T-helper 1 cell treated with Interleukin-12 subunit alpha and Interleukin-12 subunit beta and Interleukin-4 antibody, amounts not matched to agents 30 μg/mL and 1 μg/mL, for 36 hours (primary cell): Measurements from ENCODE around the gene C16orf87.

ENCODE experiments used
- H3K27ac Mint-ChIP-seq: one replicate; pipeline ENCODE4 v1.8.0; 2021; ENCODE audit warnings: mild to moderate bottlenecking, mixed read lengths
- H3K27me3 Mint-ChIP-seq: one replicate; pipeline ENCODE4 v1.8.0; 2021; ENCODE audit warnings: low read depth, mixed read lengths
- H3K36me3 Mint-ChIP-seq: one replicate; pipeline ENCODE4 v1.8.0; 2021; ENCODE audit warnings: low read depth, mixed read lengths
- H3K4me1 Mint-ChIP-seq: one replicate; pipeline ENCODE4 v1.8.0; 2021; ENCODE audit warnings: low read depth, mixed read lengths
- H3K4me3 Mint-ChIP-seq: one replicate; pipeline ENCODE4 v1.8.0; 2021; ENCODE audit warnings: mild to moderate bottlenecking, moderate library complexity, mixed read lengths
- H3K9me3 Mint-ChIP-seq: one replicate; pipeline ENCODE4 v1.8.0; 2021; ENCODE audit warnings: mixed read lengths

C16orf87 gene

DNA sequence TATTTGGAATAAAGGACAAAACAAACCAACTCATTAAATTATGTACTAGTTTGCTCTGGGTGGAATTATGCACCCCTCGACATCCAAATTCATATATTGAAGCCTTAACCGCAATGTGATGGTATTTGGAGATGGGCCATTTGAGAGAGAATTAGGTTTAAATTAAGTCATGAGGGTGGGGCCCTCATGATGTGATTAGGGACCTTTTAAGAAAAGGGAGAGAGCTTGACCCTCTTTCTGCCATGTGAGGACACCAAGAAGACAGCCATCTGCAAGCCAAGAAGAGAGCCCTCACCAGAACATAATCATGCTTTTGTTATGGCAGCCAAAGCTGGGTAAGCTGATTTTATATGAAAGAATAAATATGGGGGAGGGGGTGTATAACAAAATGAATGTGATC, 2.0 kb downstream of the C16orf87 start:
- Mint-ChIP-seq H3K27ac (peak overlapping the region; percentile 99), H3K4me3 (peak overlapping the region; percentile 99), H3K4me1 (peaks cover 34% of the 10 kb centered on the region), H3K9me3 (no peaks in the 10 kb centered on the region), H3K27me3 (peaks cover 13% of the 10 kb centered on the region), H3K36me3 (peaks cover 7% of the 10 kb centered on the region)

GRCh38 chr16:46828292-46828691, 2.7 kb downstream of the C16orf87 start:
- Mint-ChIP-seq H3K27me3 (peaks cover 8% of the 10 kb centered on the region), H3K27ac (peak overlapping the region; percentile 31), H3K36me3 (peaks cover 7% of the 10 kb centered on the region), H3K4me1 (peaks cover 36% of the 10 kb centered on the region), H3K4me3 (peak overlapping the region; percentile 28), H3K9me3 (no peaks in the 10 kb centered on the region)

DNA sequence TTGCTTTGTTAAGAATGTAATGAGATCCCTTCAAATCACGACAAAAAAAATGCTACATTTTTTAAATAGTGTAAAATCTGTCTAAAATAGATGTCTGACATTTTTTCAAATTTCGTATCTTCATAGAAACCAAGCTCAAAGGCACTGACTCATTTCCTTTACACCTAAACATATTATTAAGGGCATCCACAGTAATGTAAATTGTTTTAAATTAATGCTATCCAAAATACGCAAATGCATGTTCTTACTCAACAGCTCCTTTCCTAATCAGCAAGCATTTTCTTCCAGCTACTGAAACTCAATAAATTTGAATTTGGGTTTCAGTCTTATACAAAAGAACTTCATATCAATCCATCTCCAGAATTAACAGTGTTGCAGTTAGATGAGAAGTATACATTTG, 4.3 kb downstream of the C16orf87 start:
- H3K9me3 Mint-ChIP-seq, result no peaks in the 10 kb centered on the region
- H3K4me3 Mint-ChIP-seq, result peak overlapping the region; percentile 21
- H3K4me1 Mint-ChIP-seq, result peaks cover 36% of the 10 kb centered on the region
- H3K27ac Mint-ChIP-seq, result peak overlapping the region; percentile 0
- H3K27me3 Mint-ChIP-seq, result peaks cover 3% of the 10 kb centered on the region
- H3K36me3 Mint-ChIP-seq, result peaks cover 7% of the 10 kb centered on the region

DNA sequence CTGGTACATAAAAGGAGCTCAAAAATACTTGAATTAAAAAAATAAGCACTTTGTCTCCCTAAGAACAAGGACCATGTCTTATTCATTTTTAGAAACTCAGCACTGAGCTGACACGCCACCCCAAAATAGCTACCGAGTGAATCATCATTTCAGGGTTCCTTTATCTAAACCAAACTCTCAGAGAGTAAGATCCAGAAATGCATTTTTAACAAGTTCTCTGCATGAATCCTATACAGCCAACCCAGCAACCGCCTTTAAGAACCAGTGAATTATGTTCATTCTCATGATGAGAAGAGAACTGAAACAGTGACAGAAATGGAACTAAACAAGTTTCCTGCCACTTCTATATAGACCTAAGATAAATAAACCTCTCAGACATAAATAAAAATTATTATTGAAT, 8.7 kb downstream of the C16orf87 start:
- Mint-ChIP-seq H3K9me3 (no peaks in the 10 kb centered on the region), H3K27me3 (no peaks in the 10 kb centered on the region), H3K4me1 (peaks cover 16% of the 10 kb centered on the region), H3K4me3 (no peak overlapping the region), H3K27ac (no peak overlapping the region), H3K36me3 (no peaks in the 10 kb centered on the region)

DNA sequence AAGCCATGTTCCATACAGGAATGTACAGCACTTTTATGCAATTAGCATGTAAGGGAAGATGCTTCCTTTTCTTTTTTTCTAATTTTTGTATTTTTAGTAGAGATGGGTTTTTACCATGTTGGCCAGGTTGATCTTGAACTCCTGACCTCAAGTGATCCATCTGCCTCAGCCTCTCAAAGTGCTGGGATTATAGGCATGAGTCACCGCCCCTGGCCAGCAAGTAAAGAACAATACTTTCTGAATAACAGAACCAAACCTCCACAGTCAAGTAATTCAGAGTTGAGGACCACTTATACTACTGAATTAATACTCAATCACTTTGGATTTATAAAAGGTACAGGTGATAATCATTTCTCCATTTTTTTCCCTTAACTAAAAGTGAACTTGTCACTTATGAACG, 13.0 kb downstream of the C16orf87 start:
- Mint-ChIP-seq H3K27ac (no peak overlapping the region), H3K9me3 (peaks cover 15% of the 10 kb centered on the region), H3K4me1 (peaks cover 39% of the 10 kb centered on the region), H3K27me3 (no peaks in the 10 kb centered on the region), H3K36me3 (peaks cover 24% of the 10 kb centered on the region), H3K4me3 (no peak overlapping the region)

DNA sequence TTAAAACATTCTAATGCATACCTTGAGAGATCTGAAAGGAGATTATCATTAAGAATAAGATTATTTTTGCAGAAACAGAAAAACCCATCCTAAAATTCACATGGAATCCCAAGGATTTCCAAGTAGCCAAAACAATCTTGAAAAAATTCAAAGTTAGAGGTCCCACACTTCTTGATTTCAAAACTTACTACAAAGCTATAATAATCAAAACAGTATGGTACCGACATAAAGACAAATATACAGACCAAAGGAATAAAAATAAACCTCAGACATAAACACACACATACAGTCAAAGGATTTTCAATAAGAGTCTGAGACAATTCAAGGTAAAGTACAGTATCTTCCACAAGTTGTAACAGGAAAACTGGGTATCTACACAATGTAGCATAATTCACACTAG, 16.2 kb downstream of the C16orf87 start:
- Mint-ChIP-seq H3K36me3 (peaks cover 29% of the 10 kb centered on the region), H3K9me3 (peaks cover 15% of the 10 kb centered on the region), H3K4me3 (peak overlapping the region; percentile 72), H3K4me1 (peaks cover 46% of the 10 kb centered on the region), H3K27me3 (no peaks in the 10 kb centered on the region), H3K27ac (peak overlapping the region; percentile 70)

- H3K27ac Mint-ChIP-seq, result no peak overlapping the region
These were observed 17.4 kb downstream of the C16orf87 start for GRCh38 chr16:46813611-46814010.

DNA sequence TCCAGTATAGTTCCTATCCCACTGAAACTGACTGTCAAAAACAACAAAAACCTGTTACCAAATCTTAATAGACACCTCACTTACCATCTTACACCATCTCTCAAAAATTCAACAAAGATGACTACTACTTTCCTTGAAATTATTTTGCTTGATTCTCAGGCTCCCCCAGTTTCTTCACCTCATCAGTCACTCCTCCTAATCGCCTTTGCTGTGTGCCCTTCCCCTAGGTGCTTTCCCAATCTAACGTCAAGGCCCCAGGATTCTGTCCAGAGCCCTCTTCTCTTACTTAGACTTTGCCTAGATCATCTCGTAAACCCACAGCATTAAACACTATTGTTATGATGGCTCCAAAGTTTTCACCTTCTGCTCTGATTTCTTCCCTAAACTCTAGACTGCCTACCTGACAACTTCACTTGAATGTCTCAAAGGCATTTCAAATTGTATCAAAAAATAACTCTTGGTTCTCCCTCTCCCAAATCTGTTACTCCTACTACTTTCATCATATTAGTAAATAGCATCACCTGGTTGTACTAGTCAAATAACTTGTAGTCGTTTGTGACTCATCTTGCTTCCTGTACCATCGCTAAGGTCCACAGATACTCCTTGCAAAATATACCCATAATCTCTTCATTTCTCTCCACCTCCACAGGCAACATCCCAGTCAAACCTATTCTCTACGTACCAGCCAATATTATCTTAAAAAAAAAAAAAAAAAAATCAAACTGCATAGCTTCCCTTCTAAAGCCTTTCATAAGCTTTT, 18.0 kb downstream of the C16orf87 start:
- Mint-ChIP-seq H3K36me3 (peaks cover 32% of the 10 kb centered on the region), H3K27me3 (no peaks in the 10 kb centered on the region), H3K4me1 (peaks cover 44% of the 10 kb centered on the region), H3K27ac (peak overlapping the region; percentile 2), H3K4me3 (no peak overlapping the region), H3K9me3 (peaks cover 15% of the 10 kb centered on the region)

More at GRCh38 chr16:46813611-46814010, 17.4 kb downstream of the C16orf87 start:
- H3K4me3 Mint-ChIP-seq, result no peak overlapping the region
- peaks cover 43% of the 10 kb centered on the region for H3K4me1 Mint-ChIP-seq
- H3K9me3 Mint-ChIP-seq, result peaks cover 15% of the 10 kb centered on the region
- peaks cover 29% of the 10 kb centered on the region for H3K36me3 Mint-ChIP-seq
- no peaks in the 10 kb centered on the region for H3K27me3 Mint-ChIP-seq

GRCh38 chr16:46811682-46812081, 19.3 kb downstream of the C16orf87 start:
- Mint-ChIP-seq H3K27me3 (no peaks in the 10 kb centered on the region), H3K4me1 (peaks cover 42% of the 10 kb centered on the region), H3K9me3 (peaks cover 15% of the 10 kb centered on the region), H3K36me3 (peaks cover 30% of the 10 kb centered on the region), H3K27ac (no peak overlapping the region), H3K4me3 (no peak overlapping the region)

- Mint-ChIP-seq H3K27ac (no peak overlapping the region), H3K27me3 (no peaks in the 10 kb centered on the region), H3K9me3 (peaks cover 3% of the 10 kb centered on the region), H3K4me3 (no peak overlapping the region), H3K36me3 (peaks cover 30% of the 10 kb centered on the region), H3K4me1 (peaks cover 25% of the 10 kb centered on the region)
These were observed 22.0 kb downstream of the C16orf87 start for GRCh38 chr16:46808997-46809396.

DNA sequence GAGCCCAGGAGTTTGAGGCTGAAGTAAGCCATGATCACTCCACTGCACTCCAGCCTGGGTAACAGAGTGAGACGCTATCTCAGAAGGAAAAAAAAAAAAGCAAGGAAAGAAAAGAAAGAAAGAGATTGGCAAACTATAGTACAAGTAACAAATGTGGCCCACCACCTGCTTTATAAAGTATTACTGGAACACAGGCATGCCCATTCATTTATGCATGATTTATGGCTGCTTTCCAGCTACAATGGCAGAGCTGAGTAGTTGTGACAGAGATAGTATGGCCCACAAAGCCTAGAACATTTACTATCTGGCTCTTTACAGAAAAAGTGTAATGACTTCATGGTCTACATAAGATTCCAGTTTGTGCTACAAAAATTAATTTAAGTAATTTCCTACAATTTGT, 23.6 kb downstream of the C16orf87 start:
- no peak overlapping the region for H3K27ac Mint-ChIP-seq
- no peaks in the 10 kb centered on the region for H3K9me3 Mint-ChIP-seq
- no peak overlapping the region for H3K4me3 Mint-ChIP-seq
- H3K27me3 Mint-ChIP-seq, result no peaks in the 10 kb centered on the region
- peaks cover 29% of the 10 kb centered on the region for H3K36me3 Mint-ChIP-seq
- peaks cover 22% of the 10 kb centered on the region for H3K4me1 Mint-ChIP-seq

- Mint-ChIP-seq H3K36me3 (peaks cover 37% of the 10 kb centered on the region), H3K27ac (no peak overlapping the region), H3K4me3 (no peak overlapping the region), H3K9me3 (no peaks in the 10 kb centered on the region), H3K4me1 (peaks cover 21% of the 10 kb centered on the region), H3K27me3 (no peaks in the 10 kb centered on the region)
These were observed 27.6 kb downstream of the C16orf87 start for GRCh38 chr16:46803373-46803772.

GRCh38 chr16:46801428-46802049, 29.4 kb downstream of the C16orf87 start:
- no peak overlapping the region for H3K27ac Mint-ChIP-seq
- no peak overlapping the region for H3K4me3 Mint-ChIP-seq
- H3K4me1 Mint-ChIP-seq, result peaks cover 16% of the 10 kb centered on the region
- no peaks in the 10 kb centered on the region for H3K27me3 Mint-ChIP-seq
- H3K9me3 Mint-ChIP-seq, result peaks cover 5% of the 10 kb centered on the region
- H3K36me3 Mint-ChIP-seq, result peaks cover 41% of the 10 kb centered on the region

DNA sequence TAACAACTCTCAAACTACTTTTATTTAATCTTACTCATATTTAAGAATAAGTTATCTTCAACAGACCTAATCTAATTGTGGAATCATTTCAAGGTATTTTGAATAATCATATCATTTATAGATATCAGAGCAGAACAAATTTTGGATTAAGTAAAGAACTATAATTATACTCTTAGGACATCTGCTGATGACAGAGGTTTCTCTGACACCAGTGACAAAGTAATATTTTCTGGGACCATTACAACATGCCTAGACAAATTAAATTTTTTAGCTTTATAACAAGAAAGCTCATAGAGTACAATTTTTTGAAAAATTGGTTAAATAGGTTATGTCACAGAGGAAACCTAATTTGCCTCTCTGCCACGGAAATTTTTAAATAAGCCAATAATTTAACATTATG, 30.5 kb downstream of the C16orf87 start:
- Mint-ChIP-seq H3K36me3 (peaks cover 43% of the 10 kb centered on the region), H3K4me3 (no peak overlapping the region), H3K9me3 (peaks cover 14% of the 10 kb centered on the region), H3K4me1 (peaks cover 16% of the 10 kb centered on the region), H3K27ac (no peak overlapping the region), H3K27me3 (no peaks in the 10 kb centered on the region)

DNA sequence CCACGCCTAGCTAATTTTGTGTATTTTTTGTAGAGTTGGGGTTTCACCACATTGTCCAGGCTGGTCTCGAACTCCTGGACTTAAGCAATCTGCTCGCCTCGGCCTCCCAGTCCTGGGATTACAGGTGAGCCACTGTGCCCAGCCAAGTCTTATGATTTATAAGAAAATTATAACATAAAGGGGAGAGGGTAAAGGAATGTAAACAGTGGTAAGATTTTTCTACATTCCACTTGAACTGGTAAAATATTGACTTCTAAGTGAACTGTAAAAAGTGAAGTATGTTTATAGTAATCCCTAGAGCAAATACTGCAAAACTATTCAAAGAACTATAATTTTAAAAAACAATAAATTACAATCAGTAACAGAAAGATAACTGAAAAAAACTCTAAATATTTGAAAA, 33.5 kb downstream of the C16orf87 start:
- peaks cover 41% of the 10 kb centered on the region for H3K36me3 Mint-ChIP-seq
- H3K4me3 Mint-ChIP-seq, result no peak overlapping the region
- H3K4me1 Mint-ChIP-seq, result peaks cover 3% of the 10 kb centered on the region
- H3K27me3 Mint-ChIP-seq, result no peaks in the 10 kb centered on the region
- no peak overlapping the region for H3K27ac Mint-ChIP-seq
- H3K9me3 Mint-ChIP-seq, result peaks cover 32% of the 10 kb centered on the region
